SH-SY5Y (cell line): ENCODE results near the gene CCL20.

Experiments used
- GATA2 ChIP-seq: IDR thresholded peaks from 2 replicates; pipeline ENCODE4 v1.6.1; 2011; ENCODE audit warnings: mild to moderate bottlenecking, low read depth, low read length
- GATA3 ChIP-seq: IDR thresholded peaks from 2 replicates; pipeline ENCODE4 v1.6.1; 2011; ENCODE audit warnings: low read depth, mild to moderate bottlenecking, low read length, moderate library complexity

Gene CCL20

GRCh38 chr2:227846831-227847230 is 33.2 kb downstream of the CCL20 start:
- TF ChIP-seq GATA3 (no peak), GATA2 (no peak)

DNA sequence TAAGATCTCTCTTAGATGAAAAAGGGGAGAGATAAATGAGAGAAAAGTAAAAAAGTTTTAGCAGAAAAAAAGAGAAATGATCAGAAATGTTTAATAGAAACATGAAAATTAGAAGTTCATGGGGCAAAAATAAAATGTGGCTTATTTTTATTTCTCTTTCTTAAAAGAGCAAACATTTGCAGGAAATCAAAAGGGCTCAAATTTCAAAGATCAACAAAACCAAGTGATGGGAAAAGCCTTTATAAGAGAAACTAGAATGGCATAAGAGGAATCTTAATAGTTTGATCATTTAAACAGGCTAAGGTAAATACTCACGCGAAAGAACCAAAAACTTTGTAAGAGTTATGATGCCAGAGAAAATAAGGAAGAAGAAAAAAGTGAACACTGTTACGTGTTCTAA is 34.5 kb downstream of the CCL20 start:
- TF ChIP-seq GATA3 (no peak), GATA2 (no peak)

GRCh38 chr2:227848586-227848985 is 34.9 kb downstream of the CCL20 start:
- no peak for TF ChIP-seq GATA2
- no peak for TF ChIP-seq GATA3

- TF ChIP-seq GATA3, result no peak
- no peak for TF ChIP-seq GATA2
Measured at GRCh38 chr2:227849906-227850305, 36.3 kb downstream of the CCL20 start.

GRCh38 chr2:227853204-227853629 is 39.6 kb downstream of the CCL20 start:
- TF ChIP-seq GATA3 (no peak), GATA2 (no peak)

DNA sequence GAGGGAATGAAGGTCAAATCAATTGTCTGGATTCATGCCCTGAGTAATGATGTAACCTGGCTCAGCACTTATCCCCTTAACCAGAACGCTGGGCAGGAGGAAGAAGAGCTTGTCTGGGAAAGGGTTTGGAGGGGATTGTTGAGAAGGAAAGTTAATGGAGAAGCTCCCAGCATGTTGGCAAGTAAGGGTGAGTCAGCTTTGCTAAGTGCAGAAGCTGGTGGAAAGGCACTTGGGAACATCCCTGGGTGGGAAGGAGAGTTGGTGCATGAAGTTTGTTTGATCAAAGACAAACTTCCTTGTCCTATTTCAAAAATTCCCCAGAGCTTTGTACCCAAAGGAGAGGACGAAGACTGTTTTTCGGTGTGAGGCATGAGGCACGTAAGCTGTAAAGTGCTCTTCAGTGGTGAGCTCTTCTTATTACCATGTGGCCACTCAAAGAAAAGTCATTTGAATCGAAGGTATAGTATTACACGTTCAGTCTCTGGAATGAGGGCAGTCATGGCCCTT is 40.2 kb downstream of the CCL20 start:
- TF ChIP-seq GATA3, result no peak
- TF ChIP-seq GATA2, result no peak

GRCh38 chr2:227855440-227855839 is 41.8 kb downstream of the CCL20 start:
- TF ChIP-seq GATA2 (no peak), GATA3 (no peak)

DNA sequence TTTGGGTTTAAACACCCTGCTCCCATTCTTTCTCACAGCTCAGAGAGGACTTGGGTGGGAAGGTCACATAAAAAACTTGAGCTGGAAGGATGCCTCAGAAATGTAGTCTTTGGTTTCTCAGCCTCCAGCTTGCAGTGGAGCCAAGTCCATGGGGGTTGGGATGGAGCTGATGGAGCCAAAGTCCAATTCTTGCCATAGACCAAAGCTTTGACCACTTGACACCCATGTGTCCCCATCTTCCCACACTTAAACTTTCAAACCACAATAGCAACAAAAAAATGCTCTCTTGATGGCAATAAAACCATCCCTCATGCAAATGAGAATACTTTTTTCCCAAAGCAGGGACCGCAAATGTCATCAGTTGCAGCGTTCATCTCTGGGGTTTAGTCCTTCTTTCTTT is 43.1 kb downstream of the CCL20 start:
- TF ChIP-seq GATA2 (no peak), GATA3 (no peak)

DNA sequence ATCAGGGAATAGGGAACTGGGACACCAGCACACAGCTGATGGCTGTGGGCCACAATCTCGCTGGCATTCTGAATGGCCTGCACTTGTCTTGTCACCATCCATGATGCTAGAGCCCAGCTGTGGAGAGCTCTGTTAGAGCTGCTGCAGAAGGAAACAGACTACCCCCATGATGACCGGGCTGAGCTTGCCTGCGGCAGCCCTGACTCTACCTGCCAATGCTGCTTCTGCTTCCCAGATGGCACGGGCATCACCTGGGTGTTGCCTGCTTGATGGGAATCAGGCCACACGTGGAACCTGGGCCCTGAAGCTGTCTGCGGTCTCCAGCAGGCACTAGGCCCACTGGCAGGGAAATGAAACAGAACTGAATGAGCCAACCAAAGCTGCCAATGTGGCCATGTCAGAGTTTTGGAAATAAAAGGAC is 46.6 kb downstream of the CCL20 start:
- TF ChIP-seq GATA2 (no peak), GATA3 (no peak)

GRCh38 chr2:227861011-227861410 is 47.4 kb downstream of the CCL20 start:
- TF ChIP-seq GATA2, result no peak
- no peak for TF ChIP-seq GATA3

DNA sequence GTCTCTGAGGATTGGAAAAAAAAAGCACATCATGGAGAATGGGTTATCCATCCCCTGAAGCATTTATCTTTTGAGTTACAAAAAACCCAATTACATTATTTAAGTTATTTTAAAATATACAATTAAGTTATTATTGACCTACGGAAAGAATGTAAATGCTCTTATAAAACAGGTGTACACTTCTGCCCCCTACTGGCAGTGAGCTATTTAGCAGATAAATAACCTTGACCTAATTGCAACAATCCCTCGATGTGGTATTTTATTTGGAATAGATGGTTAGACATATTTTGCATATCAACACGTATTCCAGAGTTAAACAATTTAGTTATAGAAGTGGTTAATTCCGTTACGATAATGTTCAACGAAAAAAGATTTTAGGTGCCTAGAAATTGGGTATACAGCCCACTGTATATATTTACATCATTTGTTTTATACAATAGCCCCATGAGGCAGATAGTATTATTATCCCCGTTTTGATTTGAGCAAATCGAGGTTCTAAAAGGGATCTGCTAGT is 48.6 kb downstream of the CCL20 start:
- no peak for TF ChIP-seq GATA3
- no peak for TF ChIP-seq GATA2

GRCh38 chr2:227862741-227863588 is 49.3 kb downstream of the CCL20 start:
- TF ChIP-seq GATA2 (no peak), GATA3 (no peak)

GRCh38 chr2:227864161-227864756 is 50.6 kb downstream of the CCL20 start:
- no peak for TF ChIP-seq GATA3
- no peak for TF ChIP-seq GATA2

GRCh38 chr2:227865291-227865690 is 51.6 kb downstream of the CCL20 start:
- TF ChIP-seq GATA2, result no peak
